SK-MEL-5 (cell line): ENCODE measurements around the gene ZNF180. TPM values are rescaled to one million over a fixed set of nuclear protein-coding genes. Genes with fewer than 3 reads are reported as not detected.

Experiments
- total RNA-seq: library from RNA; depleted of rRNA; stranded (reverse); fragments of >200 nt; shearing (Covaris generic); gene quantifications from 2 replicates; pipeline ENCODE4 v1.2.3, GENCODE V29; 2014; rRNA removed

Gene ZNF180
- total RNA-seq, 1 experiment from 2014 or later = 7.4 TPM

Other genes with a start within 250 kb of the ZNF180 start
- 0.35 and 0.61 TPM in 2 replicates for gene ZNF233, start 240.6 kb downstream of the ZNF180 start, total RNA-seq
- 4.7 and 5.1 TPM in 2 replicates for gene ZNF235, start 195.5 kb downstream of the ZNF180 start, total RNA-seq
- gene ZNF112, start 143.8 kb downstream of the ZNF180 start, total RNA-seq = 2.9 and 3.1 TPM in 2 replicates
- 2.6 and 3.6 TPM in 2 replicates for gene ZNF285, start 98.9 kb downstream of the ZNF180 start, total RNA-seq
- gene ZNF229, start 52.0 kb downstream of the ZNF180 start, total RNA-seq = 0.29 and 0.98 TPM in 2 replicates
- not detected in 2 replicates for gene CEACAM20, start 29.2 kb upstream of the ZNF180 start, total RNA-seq
- gene IGSF23, start 113.0 kb upstream of the ZNF180 start, total RNA-seq = not detected in 2 replicates
- gene PVR, start 143.4 kb upstream of the ZNF180 start, total RNA-seq = 56.0 and 56.4 TPM in 2 replicates
- gene CEACAM19, start 171.0 kb upstream of the ZNF180 start, total RNA-seq = 0.16 and 0.51 TPM in 2 replicates
- gene CEACAM16, start 198.6 kb upstream of the ZNF180 start, total RNA-seq = not detected in 2 replicates
- 2.7 and 3.7 TPM in 2 replicates for gene BCL3, start 248.2 kb upstream of the ZNF180 start, total RNA-seq